Endothelial cell of umbilical vein (primary cell): ENCODE measurements around the gene FUT7. TPM values are rescaled to one million over a fixed set of nuclear protein-coding genes. Genes with fewer than 3 reads are reported as not detected.

ENCODE experiments used
- BruUV-seq: library from RNA; stranded (reverse); fragments of 400-500 nt; replicated peaks from 2 replicates; lab custom pipeline; 2021; lab: Mats Ljungman, UMichigan
- CTCF ChIA-PET: fragments of 300-600, 350-600 bp; sonication (Branson Sonifier 250); formaldehyde crosslinking; loops from one replicate; lab custom pipeline; 2021; ENCODE audit warnings: antibody characterized with exemption, inconsistent platforms; lab: Charles Lee
- POLR2A ChIA-PET: fragments of 300-600, 350-600 bp; sonication (Branson Sonifier 250); formaldehyde crosslinking; loops from one replicate; lab custom pipeline; 2021; ENCODE audit warnings: antibody characterized with exemption, inconsistent platforms; lab: Charles Lee
- DNase-seq: peaks from one replicate; pipeline ENCODE4 v3.0.0-alpha.2; 2011; ENCODE audit warnings: low read depth, low spot score
- FAIRE-seq: peaks from 2 replicates; lab custom pipeline; 2011; peaks lifted over from hg19 to GRCh38; lab: Jason Lieb, UNC
- H2AFZ ChIP-seq: 2 replicates; pipeline ENCODE4 v1.6.0; 2012; ENCODE audit warnings: low read depth, low read length, control low read depth, inconsistent platforms
- H3K27ac ChIP-seq: 2 replicates; pipeline ENCODE4 v1.5.1; 2011; ENCODE audit warnings: low read depth, mild to moderate bottlenecking, control low read depth, low read length, moderate library complexity; ENCODE audit not compliant: insufficient read depth
- H3K27me3 ChIP-seq, 2 experiments: 2 replicates each; pipeline versions ENCODE4 v1.6.0 to v1.6.1; 2011; ENCODE audit warnings: low read length in 2 of 2, mixed read lengths in 1 of 2; ENCODE audit not compliant: control insufficient read depth in 2 of 2, insufficient read depth in 2 of 2
- H3K36me3 ChIP-seq, 2 experiments: 2 replicates in 1 of 2; 3 replicates in 1 of 2; pipeline ENCODE4 v1.5.1; 2011; ENCODE audit warnings: low read length in 2 of 2, mild to moderate bottlenecking in 1 of 2, moderate library complexity in 1 of 2; ENCODE audit not compliant: control insufficient read depth in 2 of 2, insufficient read depth in 2 of 2; ENCODE audit errors: extremely low read depth in 1 of 2
- H3K4me1 ChIP-seq: 3 replicates; pipeline ENCODE4 v1.5.1; 2011; ENCODE audit warnings: mild to moderate bottlenecking, low read length; ENCODE audit not compliant: control insufficient read depth, insufficient read depth; ENCODE audit errors: extremely low read depth
- H3K4me2 ChIP-seq: 2 replicates; pipeline ENCODE4 v1.6.1; 2011; ENCODE audit warnings: low read length, control low read depth, mixed read lengths; ENCODE audit not compliant: insufficient read depth
- H3K4me3 ChIP-seq, 3 experiments: fragments of 200-600 bp in 1 of 3; sonication (generic), shearing (Covaris generic) in 1 of 3; replicated peaks in 1 of 3; 2 replicates each; pipeline ENCODE4 v1.5.1; 2011 to 2016; ENCODE audit warnings: control low read depth in 3 of 3, low read length in 3 of 3, mild to moderate bottlenecking in 2 of 3, inconsistent platforms in 1 of 3, low read depth in 1 of 3, moderate library complexity in 1 of 3; ENCODE audit not compliant: insufficient read depth in 1 of 3
- H3K79me2 ChIP-seq: 2 replicates; pipeline ENCODE4 v1.6.0; 2012; ENCODE audit warnings: low read length, inconsistent platforms; ENCODE audit not compliant: control insufficient read depth, insufficient read depth
- H3K9ac ChIP-seq: replicated peaks from 2 replicates; pipeline ENCODE3; 2011; ENCODE audit warnings: low read length, control low read depth; ENCODE audit not compliant: insufficient read depth; ENCODE audit errors: extremely low read depth
- H3K9me1 ChIP-seq: replicated peaks from 3 replicates; pipeline ENCODE4 v1.6.0; 2011; ENCODE audit warnings: mild to moderate bottlenecking, low read length; ENCODE audit not compliant: control insufficient read depth, insufficient read depth; ENCODE audit errors: extremely low read depth
- H3K9me3 ChIP-seq: replicated peaks from 2 replicates; pipeline ENCODE4 v1.5.1; 2012; ENCODE audit warnings: low read length, inconsistent platforms; ENCODE audit not compliant: control insufficient read depth, insufficient read depth
- H4K20me1 ChIP-seq: replicated peaks from 2 replicates; pipeline ENCODE3; 2011; ENCODE audit warnings: mild to moderate bottlenecking, low read length; ENCODE audit not compliant: control insufficient read depth, insufficient read depth; ENCODE audit errors: extremely low read depth
- CTCF ChIP-seq, 2 donors: IDR thresholded peaks; 1 replicate in 1 of 2; 2 replicates in 1 of 2; pipeline ENCODE4 v1.5.1; 2011; ENCODE audit warnings: low read length in 2 of 2, mild to moderate bottlenecking in 2 of 2, moderate library complexity in 2 of 2, control low read depth in 1 of 2, inconsistent platforms in 1 of 2, low read depth in 1 of 2; ENCODE audit not compliant: insufficient read depth in 1 of 2; ENCODE audit errors: extremely low read depth in 1 of 2
- EZH2 ChIP-seq: IDR thresholded peaks from 2 replicates; pipeline ENCODE4 v1.6.1; 2012; ENCODE audit warnings: borderline replicate concordance, low read depth, mild to moderate bottlenecking, moderate library complexity, low read length, inconsistent platforms; ENCODE audit not compliant: severe bottlenecking
- JUN ChIP-seq: IDR thresholded peaks from 2 replicates; pipeline ENCODE4 v1.6.1; 2011; ENCODE audit warnings: borderline replicate concordance, low read depth; ENCODE audit not compliant: insufficient read length, insufficient read depth
- MAX ChIP-seq: IDR thresholded peaks from 2 replicates; pipeline ENCODE4 v1.6.1; 2011; ENCODE audit not compliant: insufficient read depth, insufficient read length
- POLR2A ChIP-seq: IDR thresholded peaks from 2 replicates; pipeline ENCODE4 v1.6.1; 2012; ENCODE audit warnings: low read depth, mild to moderate bottlenecking, control low read depth, low read length
- POLR2AphosphoS5 ChIP-seq: IDR thresholded peaks from 2 replicates; pipeline ENCODE4 v1.6.1; 2012; ENCODE audit warnings: low read depth, mild to moderate bottlenecking, control low read depth, low read length, moderate library complexity; ENCODE audit not compliant: insufficient read depth
- dilution Hi-C: fragments of 300-500 bp; cut with MboI; formaldehyde crosslinking; loops from one replicate; pipeline ENCODE4 v1.15.0; 2019; ENCODE audit warnings: low sequenced_read_pairs; ENCODE audit not compliant: extremely low pct_ligation_motif_present
- intact Hi-C: fragments of 100-400 bp; cut with micrococcal nuclease; formaldehyde crosslinking; loops from one replicate; pipeline ENCODE4 v1.10.0; 2022
- polyA plus RNA-seq, 4 experiments: library from polyadenylated mRNA; depleted of rRNA in 3 of 4; stranded (reverse) in 3 of 4; unstranded in 1 of 4; fragments of >200 nt; gene quantifications; 2 replicates each; pipeline versions ENCODE4 v1.2.1 to v1.2.3, GENCODE V29; 2011 to 2012; ENCODE audit warnings: missing spikeins in 1 of 4
- total RNA-seq: library from RNA; stranded (reverse); gene quantifications from 2 replicates; pipeline ENCODE4 v1.2.3, GENCODE V29; 2021

FUT7 gene
- total and polyA plus RNA-seq, 2 donors (not counting 3 experiments of a cell fraction or from before 2014, with no cell fraction given): not detected

GRCh38 chr9:137046088-137046787 lies 14.3 kb upstream of the FUT7 start, which contains the start of gene NPDC1:
NPDC1 (minus strand) TSS chr9:137046177; CDS start chr9:137045989, 188 bp downstream.
- Histone ChIP-seq H3K36me3 (no peaks in the 10 kb centered on the region), H3K4me1 (peaks cover 35% of the 10 kb centered on the region), H3K9me1 (no peaks in the 10 kb centered on the region), H3K79me2 (peaks cover 33% of the 10 kb centered on the region), H3K9me3 (no peaks in the 10 kb centered on the region), H2AFZ (peak within 1 kb of the TSS; percentile 98), H4K20me1 (no peaks in the 10 kb centered on the region), H3K9ac (peak within 1 kb of the TSS; percentile 36), H3K4me3 (peak within 1 kb of the TSS; percentile 44 to 57 (median 54)), H3K4me2 (peak within 1 kb of the TSS; percentile 56), H3K27me3 (peaks cover 0 to 3% of the 10 kb centered on the region in 2 experiments), H3K27ac (peak within 1 kb of the TSS; percentile 41)
- CTCF ChIA-PET: interaction anchor here (0.7 to 4.9 kb wide), 23 partner anchors 11 to 261 kb away, joined by 3 to 152 read pairs (median 7); partner anchors contain the start of genes CLIC3, CYSRT1, MAN1B1 and RNF224
- dilution Hi-C loops: no loop called here
- intact Hi-C loops: loop anchor here (1.0 kb wide), 3 partner anchors 21 to 181 kb away; partner anchors contain the start of genes MAN1B1 and RNF224
- peak; percentile 94 to 96 for TF ChIP-seq CTCF (IDR thresholded peaks at IDR 0.05; ENCODE audit: extremely low read depth in 1 of 2, insufficient read depth in 1 of 2, low read depth in 1 of 2, low read length in 2 of 2)
- TF ChIP-seq MAX: no peak
- TF ChIP-seq POLR2AphosphoS5: peak; percentile 29
- no peak for TF ChIP-seq JUN
- TF ChIP-seq EZH2: peak; percentile 49
- TF ChIP-seq POLR2A: peak; percentile 63
- POLR2A ChIA-PET: interaction anchor here (0.6 to 1.2 kb wide), 5 partner anchors 18 to 172 kb away, joined by 3 to 8 read pairs (median 4); partner anchors contain the start of gene MAN1B1
- DNase-seq (peak; percentile 79), FAIRE-seq (peak; percentile 85)
- BruUV-seq: no TSS peak
